NCI-H2171 treated with DMSO at 0.1 percent for 48 hours (cell line): ENCODE data around the gene PLEKHB1.

ENCODE experiments used
- DNase-seq: peaks from one replicate; lab custom pipeline; 2025; lab: John Stamatoyannopoulos, UW

Gene PLEKHB1

GRCh38 chr11:73645972-73646631 is at the start of gene PLEKHB1:
TSS of gene PLEKHB1 (plus strand) at chr11:73646581. CDS start at chr11:73646609, 28 bp downstream.
- no peak for DNase-seq

GRCh38 chr11:73597336-73597955 is 48.9 kb upstream of the PLEKHB1 start:
- DNase-seq, result no peak

- DNase-seq, result peak; percentile 99
These were observed 48.2 kb upstream of the PLEKHB1 start, which contains the start of gene FAM168A for GRCh38 chr11:73597956-73598718. TSS of gene FAM168A (minus strand) at chr11:73598112. CDS start at chr11:73468474, 129,638 bp downstream.

GRCh38 chr11:73598719-73599379 is 47.5 kb upstream of the PLEKHB1 start:
- peak; percentile 93 for DNase-seq

GRCh38 chr11:73612601-73613140 is 33.7 kb upstream of the PLEKHB1 start:
- DNase-seq, result no peak

GRCh38 chr11:73614591-73614990 is 31.8 kb upstream of the PLEKHB1 start:
- DNase-seq, result no peak

- no peak for DNase-seq
These were observed 23.3 kb upstream of the PLEKHB1 start for GRCh38 chr11:73622926-73623593.

GRCh38 chr11:73623686-73624085 is 22.7 kb upstream of the PLEKHB1 start:
- peak; percentile 24 for DNase-seq

- DNase-seq, result peak; percentile 79
These were observed 20.6 kb upstream of the PLEKHB1 start for GRCh38 chr11:73625696-73626318.

GRCh38 chr11:73629907-73630306 is 16.5 kb upstream of the PLEKHB1 start:
- DNase-seq, result no peak

- DNase-seq, result no peak
These were observed 13.4 kb upstream of the PLEKHB1 start for GRCh38 chr11:73632996-73633395.

- no peak for DNase-seq
These were observed 12.4 kb upstream of the PLEKHB1 start for GRCh38 chr11:73633999-73634398.

- DNase-seq, result no peak
These were observed 10.7 kb upstream of the PLEKHB1 start for GRCh38 chr11:73635721-73636120.

- no peak for DNase-seq
These were observed 10.1 kb upstream of the PLEKHB1 start for GRCh38 chr11:73636249-73636648.

- DNase-seq, result peak; percentile 30
These were observed 9.4 kb upstream of the PLEKHB1 start for GRCh38 chr11:73637012-73637411.

GRCh38 chr11:73640592-73640991 is 5.8 kb upstream of the PLEKHB1 start:
- DNase-seq, result no peak

GRCh38 chr11:73641668-73642067 is 4.7 kb upstream of the PLEKHB1 start:
- DNase-seq, result no peak

- no peak for DNase-seq
These were observed 1.0 kb upstream of the PLEKHB1 start for GRCh38 chr11:73645121-73645969.

- DNase-seq, result peak; percentile 92
These were observed 1.2 kb downstream of the PLEKHB1 start for GRCh38 chr11:73647459-73648100.

- DNase-seq, result no peak
These were observed 1.7 kb downstream of the PLEKHB1 start for GRCh38 chr11:73648121-73648520.
